HepG2 (cell line): ENCODE results near the gene PA2G4.

ENCODE experiments used
- ADNP ChIP-seq: sonication (generic); formaldehyde crosslinking; IDR thresholded peaks from 2 replicates; pipeline ENCODE4 v1.4.0; 2020; ENCODE audit warnings: missing genetic modification reagents
- POLR2A ChIP-seq, 2 experiments: IDR thresholded peaks; 2 replicates each; pipeline ENCODE4 v1.6.1; 2011; ENCODE audit warnings: low read depth in 2 of 2, low read length in 2 of 2, mild to moderate bottlenecking in 1 of 2, moderate library complexity in 1 of 2; ENCODE audit not compliant: insufficient read depth in 1 of 2
- ZBTB40 ChIP-seq, 2 experiments: fragments of 450-650 bp in 1 of 2; sonication (generic) in 1 of 2; formaldehyde crosslinking in 1 of 2; IDR thresholded peaks; 2 replicates each; pipeline versions ENCODE4 v1.6.1 to v1.8.0; 2016 to 2022; ENCODE audit warnings: antibody characterized with exemption in 1 of 2, mild to moderate bottlenecking in 1 of 2, missing genetic modification reagents in 1 of 2
- ZZZ3 ChIP-seq: sonication (generic); formaldehyde crosslinking; IDR thresholded peaks from 2 replicates; pipeline ENCODE4 v1.4.0; 2020; ENCODE audit warnings: missing genetic modification reagents, mild to moderate bottlenecking, borderline replicate concordance
- TF ChIP-seq, protein P1 (sequence below): sonication (generic); formaldehyde crosslinking; IDR thresholded peaks from 2 replicates; pipeline ENCODE4 v1.8.0; 2022; ENCODE audit warnings: mild to moderate bottlenecking, missing genetic modification reagents

- TF ChIP-seq ADNP (CRISPR knock-in tag), result no peak
- TF ChIP-seq, protein P1, sequence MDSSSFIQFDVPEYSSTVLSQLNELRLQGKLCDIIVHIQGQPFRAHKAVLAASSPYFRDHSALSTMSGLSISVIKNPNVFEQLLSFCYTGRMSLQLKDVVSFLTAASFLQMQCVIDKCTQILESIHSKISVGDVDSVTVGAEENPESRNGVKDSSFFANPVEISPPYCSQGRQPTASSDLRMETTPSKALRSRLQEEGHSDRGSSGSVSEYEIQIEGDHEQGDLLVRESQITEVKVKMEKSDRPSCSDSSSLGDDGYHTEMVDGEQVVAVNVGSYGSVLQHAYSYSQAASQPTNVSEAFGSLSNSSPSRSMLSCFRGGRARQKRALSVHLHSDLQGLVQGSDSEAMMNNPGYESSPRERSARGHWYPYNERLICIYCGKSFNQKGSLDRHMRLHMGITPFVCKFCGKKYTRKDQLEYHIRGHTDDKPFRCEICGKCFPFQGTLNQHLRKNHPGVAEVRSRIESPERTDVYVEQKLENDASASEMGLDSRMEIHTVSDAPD (CRISPR knock-in tag), result no peak
- TF ChIP-seq POLR2A (IDR thresholded peaks at IDR 0.05; ENCODE audit: insufficient read depth in 1 of 2, low read depth in 2 of 2, low read length in 2 of 2), result no peak
- TF ChIP-seq ZZZ3 (CRISPR knock-in tag), result no peak
- TF ChIP-seq ZBTB40 (IDR thresholded peaks at IDR 0.05), result no peak
- no peak for TF ChIP-seq ZBTB40 (CRISPR knock-in tag; IDR thresholded peaks at IDR 0.05)
Measured at GRCh38 chr12:56071648-56072047, 32.7 kb upstream of the PA2G4 start.
